HG02970 (cell line): ENCODE results near the gene REM1.
"Not testable (repeated sequence)": the region's sequence is repeated elsewhere in the genome, so short reads cannot be mapped to it uniquely, and the experiment has no call there.

Source experiments
- ATAC-seq: cut with Tn5 transposase; IDR thresholded peaks from one replicate; pipeline ENCODE4 v1.9.1; 2021; ENCODE audit warnings: mild to moderate bottlenecking, moderate library complexity, moderate number of reproducible peaks; ENCODE audit not compliant: unreplicated experiment, low FRiP score

The REM1 gene

GRCh38 chr20:31521267-31521666 is 46.2 kb downstream of the REM1 start:
- ATAC-seq: not testable (repeated sequence)

GRCh38 chr20:31522731-31523130 is 47.6 kb downstream of the REM1 start:
- ATAC-seq: no peak

- no peak for ATAC-seq
These were observed 48.5 kb downstream of the REM1 start for GRCh38 chr20:31523361-31524283.

- no peak for ATAC-seq
These were observed 52.2 kb downstream of the REM1 start for GRCh38 chr20:31527266-31527665.
